HFF-Myc (cell line): ENCODE results near the gene SLC16A1.
"Not testable (repeated sequence)": the region's sequence is repeated elsewhere in the genome, so short reads cannot be mapped to it uniquely, and the experiment has no call there.

ENCODE experiments used
- DNase-seq: peaks from one replicate; pipeline ENCODE4 v3.0.0-alpha.2; 2011; ENCODE audit warnings: low read depth; ENCODE audit errors: extremely low read depth
- H3K4me3 ChIP-seq: replicated peaks from 2 replicates; pipeline ENCODE4 v1.5.1; 2011; ENCODE audit warnings: low read depth, mild to moderate bottlenecking, control low read depth, low read length
- CTCF ChIP-seq: IDR thresholded peaks from 2 replicates; pipeline ENCODE4 v1.5.1; 2012; ENCODE audit warnings: mild to moderate bottlenecking, low read depth, low read length, control low read depth; ENCODE audit errors: missing control alignments

The SLC16A1 gene

GRCh38 chr1:112955773-112956543 lies at the start of gene SLC16A1:
Gene SLC16A1 (minus strand): TSS chr1:112956196. CDS start chr1:112929308, 26,888 bp downstream.
- peak; percentile 57 for DNase-seq
- peak within 1 kb of the TSS; percentile 97 for H3K4me3 ChIP-seq
- peak; percentile 7 for TF ChIP-seq CTCF

GRCh38 chr1:113003751-113004690 lies 48.0 kb upstream of the SLC16A1 start:
- no peak overlapping the region for H3K4me3 ChIP-seq
- no peak for DNase-seq
- no peak for TF ChIP-seq CTCF

DNA sequence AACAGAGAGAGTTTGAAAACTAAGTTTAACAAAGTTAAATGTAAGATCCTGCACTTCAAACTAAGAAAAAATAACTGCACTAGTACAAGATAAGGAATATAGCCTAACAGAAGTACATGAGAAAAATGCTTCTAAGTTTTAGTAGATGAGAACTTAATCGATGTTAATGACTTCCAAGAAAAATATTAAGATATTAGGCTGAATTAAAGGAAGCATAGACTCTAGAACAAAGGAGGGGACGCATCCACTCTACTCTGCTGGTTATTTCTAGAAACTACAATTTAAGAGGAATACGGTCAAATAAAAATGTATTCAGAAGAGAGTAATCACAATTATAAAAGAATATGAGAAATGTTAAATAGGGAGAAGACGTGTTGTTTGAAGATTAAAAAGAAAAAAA lies 46.3 kb upstream of the SLC16A1 start:
- no peak for TF ChIP-seq CTCF
- no peak overlapping the region for H3K4me3 ChIP-seq
- DNase-seq: no peak

DNA sequence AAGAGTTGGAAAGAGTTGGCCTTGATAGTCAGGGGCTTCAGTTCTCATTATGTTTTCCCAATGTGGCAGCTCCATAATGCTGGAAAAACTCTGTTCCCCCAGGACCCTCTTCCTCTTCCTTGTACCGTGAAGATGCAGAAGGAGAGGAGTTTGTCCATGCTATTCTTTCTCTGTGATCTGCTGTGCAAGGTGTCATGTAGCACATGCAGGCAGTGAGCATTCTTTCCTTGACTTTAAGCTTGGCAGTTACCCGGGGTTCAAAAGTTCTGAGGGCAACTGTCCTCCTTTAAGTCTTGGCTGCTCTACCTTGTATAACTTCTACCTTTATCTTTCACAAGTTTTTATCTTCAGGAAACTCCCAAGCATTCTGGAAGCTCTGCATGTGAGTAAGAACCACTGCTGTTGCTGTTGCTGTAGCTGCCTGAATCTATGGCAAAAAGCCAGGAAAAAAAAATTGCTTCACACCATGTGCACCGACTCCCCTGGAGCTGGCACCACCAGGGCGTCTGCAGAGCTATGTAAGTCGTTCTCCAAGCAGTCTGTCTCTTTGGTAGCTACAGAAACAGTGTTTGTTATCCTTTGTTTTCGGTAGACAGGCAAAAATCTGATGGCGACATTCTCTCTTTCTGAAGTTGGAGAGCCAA lies 42.7 kb upstream of the SLC16A1 start:
- H3K4me3 ChIP-seq: no peak overlapping the region
- no peak for DNase-seq
- no peak for TF ChIP-seq CTCF

GRCh38 chr1:112997781-112998180 lies 41.8 kb upstream of the SLC16A1 start:
- no peak for DNase-seq
- no peak for TF ChIP-seq CTCF
- H3K4me3 ChIP-seq: no peak overlapping the region

GRCh38 chr1:112995890-112996289 lies 39.9 kb upstream of the SLC16A1 start:
- H3K4me3 ChIP-seq: no peak overlapping the region
- TF ChIP-seq CTCF: no peak
- DNase-seq: no peak

- not testable (repeated sequence) for DNase-seq, H3K4me3 ChIP-seq
These were observed 39.0 kb upstream of the SLC16A1 start for GRCh38 chr1:112995021-112995420.
